NCI-H2081 treated with DMSO at 0.1 percent for 48 hours (cell line): ENCODE results near the gene MYDGF.
"Not testable (repeated sequence)": the region's sequence is repeated elsewhere in the genome, so short reads cannot be mapped to it uniquely, and the experiment has no call there.

ENCODE experiments used
- DNase-seq: peaks from one replicate; lab custom pipeline; 2025; lab: John Stamatoyannopoulos, UW

MYDGF gene

DNA sequence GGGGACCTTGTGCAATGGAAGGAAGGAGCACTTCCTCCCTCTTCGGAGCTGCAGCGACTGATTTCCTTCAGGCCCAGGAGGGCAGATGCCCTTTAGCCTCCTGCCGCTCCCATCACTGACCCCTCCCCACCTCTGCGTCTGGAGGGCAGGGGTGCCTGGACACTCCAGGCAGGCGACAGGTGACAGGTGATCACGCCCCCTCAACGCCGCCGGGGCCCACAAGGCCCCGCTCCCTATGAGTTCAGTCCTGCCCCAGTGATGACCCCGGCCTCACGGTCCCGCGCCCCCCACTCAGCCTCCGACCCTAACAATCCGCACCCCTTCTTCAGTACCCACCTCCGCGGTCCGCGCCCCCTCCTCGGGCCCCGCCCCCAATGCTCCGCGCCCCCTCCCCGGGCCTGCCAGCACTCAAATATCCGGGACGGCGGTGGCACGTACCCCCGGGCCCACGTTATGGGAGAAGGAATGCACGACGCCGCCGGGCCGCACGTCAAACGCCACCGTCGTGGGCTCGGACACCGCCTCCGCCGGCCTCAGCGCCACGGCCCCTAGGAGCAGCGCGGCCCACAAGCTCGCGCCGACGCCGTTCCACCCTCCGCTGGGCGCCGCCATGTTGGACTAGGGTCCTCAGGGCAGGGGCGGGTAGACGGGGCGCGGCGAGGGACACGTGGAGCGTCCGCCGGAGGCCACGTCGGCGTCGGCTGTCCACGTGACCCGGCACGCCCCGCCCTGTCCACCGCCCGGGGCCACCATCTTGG lies at the start of gene MYDGF:
Gene MYDGF (minus strand): TSS at position 620 of the 758 bp plus-strand sequence. CDS start 8 bp downstream, at position 612.
- peak; percentile 9 for DNase-seq

DNA sequence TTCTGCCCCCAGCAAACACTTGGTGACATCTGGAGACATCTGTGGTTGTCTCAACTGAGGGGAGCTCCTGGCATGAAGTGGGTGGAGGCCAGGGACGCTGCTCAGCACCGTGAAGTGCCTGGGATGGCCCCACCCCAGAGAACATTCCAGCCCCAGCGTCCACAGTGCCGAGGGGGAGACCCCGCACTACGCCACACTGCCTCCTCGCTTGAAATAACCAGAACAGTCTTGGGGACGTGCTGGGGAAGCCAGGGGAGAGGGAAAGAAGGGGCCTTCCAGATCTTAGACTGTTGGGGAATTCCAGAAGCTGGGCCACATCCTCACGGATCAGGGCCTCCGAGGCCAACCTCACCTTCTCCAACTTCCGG lies 49.3 kb upstream of the MYDGF start:
- DNase-seq: no peak

DNA sequence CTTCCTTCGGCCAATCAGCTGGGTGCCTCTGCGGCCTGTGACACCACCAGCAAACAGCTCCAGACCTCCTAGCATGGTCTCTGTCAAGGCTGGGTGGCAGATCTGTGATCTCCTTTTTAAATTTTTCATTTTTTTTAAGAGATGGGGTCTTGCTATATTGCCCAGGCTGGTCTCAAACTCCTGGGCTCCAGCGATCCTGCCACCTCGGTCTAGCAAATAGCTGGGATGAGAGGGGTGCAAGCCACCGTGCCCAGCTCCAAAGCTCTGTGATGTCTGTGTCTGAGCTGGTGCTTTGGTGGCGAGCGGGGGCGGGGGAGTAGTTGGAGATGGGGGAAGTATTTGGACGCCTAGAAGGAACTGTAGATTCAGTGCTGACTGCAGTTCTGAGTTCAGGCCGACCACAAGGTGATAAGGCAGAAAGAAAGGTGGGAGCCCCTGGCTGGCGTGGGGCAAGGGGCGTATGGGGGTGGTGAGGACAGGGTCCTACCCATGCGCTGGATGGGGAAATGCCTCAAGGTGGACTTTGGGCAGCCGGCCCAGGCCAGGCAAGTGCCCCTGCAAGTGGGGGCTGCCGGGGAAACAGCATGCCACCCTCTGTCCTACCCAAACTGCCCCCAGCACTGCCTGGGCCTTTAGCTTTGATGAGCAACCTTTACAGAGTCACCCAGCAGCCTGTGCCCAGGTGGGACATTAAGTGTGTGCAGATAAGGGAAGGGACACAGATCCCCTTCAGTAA lies 48.0 kb upstream of the MYDGF start:
- no peak for DNase-seq

DNA sequence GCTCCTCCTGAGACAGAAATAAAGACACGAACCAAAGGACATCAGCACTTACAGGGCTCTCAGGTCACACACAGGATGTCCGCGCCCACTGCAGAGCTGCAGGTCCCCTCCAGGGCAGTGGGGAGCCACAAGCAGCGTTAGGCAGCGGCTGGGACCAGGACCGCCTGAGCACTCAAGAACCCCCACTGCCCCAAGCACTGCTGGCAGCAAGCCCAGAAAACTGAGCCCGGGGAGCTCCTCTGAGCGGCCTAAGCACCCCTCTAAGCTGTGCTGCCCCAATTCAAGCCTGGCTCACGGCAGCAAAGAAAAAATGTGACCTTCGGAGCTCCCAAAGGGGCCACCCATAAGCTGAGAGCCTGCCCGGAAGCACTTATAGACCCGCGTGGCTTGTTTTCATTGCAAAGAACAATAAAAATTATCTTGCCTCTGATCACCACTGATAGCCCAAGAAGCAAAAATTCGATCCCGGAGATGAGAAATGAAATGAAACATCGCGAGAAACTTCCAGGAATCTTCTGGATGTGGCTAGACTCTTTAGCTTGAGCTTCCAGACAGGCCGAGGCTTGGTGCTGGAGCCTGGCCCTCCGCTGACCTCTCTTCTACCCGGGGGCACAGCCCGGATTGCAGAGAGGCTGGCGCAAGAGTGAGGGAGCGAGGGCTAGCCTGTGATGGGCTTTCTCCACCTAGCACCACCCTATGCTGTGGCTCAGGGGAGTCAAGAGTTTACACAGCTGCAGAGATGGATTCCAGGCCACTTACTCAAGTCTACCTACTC lies 47.2 kb upstream of the MYDGF start:
- no peak for DNase-seq

- DNase-seq: no peak
Measured at GRCh38 chr19:4715529-4716221, 45.5 kb upstream of the MYDGF start.

GRCh38 chr19:4715178-4715528 lies 45.0 kb upstream of the MYDGF start:
- not testable (repeated sequence) for DNase-seq

- no peak for DNase-seq
Measured at GRCh38 chr19:4714016-4714415, 43.9 kb upstream of the MYDGF start.

GRCh38 chr19:4713384-4713951 lies 43.3 kb upstream of the MYDGF start:
- no peak for DNase-seq

GRCh38 chr19:4712771-4713170 lies 42.6 kb upstream of the MYDGF start:
- DNase-seq: no peak

DNA sequence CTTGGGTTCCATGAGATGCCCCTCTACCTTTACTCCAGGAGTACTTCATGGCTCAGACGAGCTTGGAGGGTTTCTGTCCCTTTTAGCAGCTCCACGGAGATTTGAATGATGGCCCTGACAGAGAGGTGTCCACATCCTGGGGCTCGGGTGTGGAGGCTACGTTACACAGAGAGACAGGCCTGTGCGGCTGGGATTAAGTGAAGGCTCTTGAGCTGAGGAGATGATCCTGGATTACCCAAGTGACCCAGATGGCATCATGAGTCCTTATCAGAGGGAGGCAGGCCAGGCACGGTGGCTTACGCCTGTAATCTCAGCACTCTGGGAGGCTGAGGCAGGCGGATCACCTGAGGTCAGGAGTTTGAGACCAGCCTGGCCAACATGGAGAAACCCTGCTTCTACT lies 41.1 kb upstream of the MYDGF start:
- no peak for DNase-seq

DNA sequence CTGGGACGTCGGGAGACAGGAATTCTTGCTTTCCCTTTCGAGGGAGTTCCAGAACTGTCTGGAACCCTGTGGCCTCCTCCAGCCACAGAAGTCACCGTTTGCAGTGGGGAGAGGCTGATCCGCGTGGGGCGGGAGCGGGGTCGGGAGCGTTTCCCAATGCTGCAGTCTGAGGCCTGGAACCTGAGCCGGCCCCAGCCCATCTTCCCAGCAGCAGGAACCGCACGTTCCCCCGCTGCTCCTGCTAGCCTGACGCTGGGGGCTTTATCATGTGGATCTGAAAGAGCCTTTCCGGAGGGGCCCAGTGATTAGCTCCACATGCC lies 40.1 kb upstream of the MYDGF start:
- DNase-seq: no peak

DNA sequence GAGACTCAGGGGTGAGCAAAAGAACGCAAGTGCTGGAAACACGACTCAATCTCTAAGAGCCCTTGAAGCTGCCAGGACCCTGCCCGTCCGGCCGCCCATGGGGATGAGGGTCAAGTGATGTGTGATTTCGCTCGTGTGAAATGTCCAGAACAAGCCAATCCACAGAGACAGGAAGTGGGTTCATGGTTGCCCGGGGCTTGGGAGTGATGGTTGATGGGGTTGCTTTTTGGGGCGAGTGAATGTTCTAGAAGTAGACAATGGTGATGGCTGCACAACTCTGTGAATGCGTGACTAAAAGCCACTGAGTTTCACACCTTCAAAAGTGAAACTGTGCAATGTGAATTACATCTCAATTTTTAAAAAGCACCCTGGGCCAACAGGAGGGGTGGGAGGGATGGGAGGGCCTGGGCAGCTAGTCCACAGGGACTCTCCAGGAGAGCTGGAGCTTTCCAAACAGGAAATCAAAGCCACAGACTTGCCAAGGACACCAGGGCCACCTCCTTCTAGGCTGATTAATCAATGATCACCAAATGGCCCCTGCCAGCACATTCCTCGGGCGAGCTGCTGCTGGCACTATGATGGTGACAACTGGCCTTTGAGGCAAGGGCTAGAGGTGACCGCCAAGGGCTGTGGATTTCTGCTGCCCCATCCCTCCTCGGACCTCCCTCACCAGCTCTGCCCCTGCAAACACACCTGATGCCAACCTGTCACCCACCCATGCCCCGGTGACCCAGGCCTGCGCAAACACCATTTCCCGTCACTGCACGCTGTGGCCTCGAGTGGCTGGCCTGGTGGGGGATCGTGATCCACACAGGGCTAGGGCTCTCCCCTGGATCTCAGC lies 39.5 kb upstream of the MYDGF start:
- no peak for DNase-seq

DNA sequence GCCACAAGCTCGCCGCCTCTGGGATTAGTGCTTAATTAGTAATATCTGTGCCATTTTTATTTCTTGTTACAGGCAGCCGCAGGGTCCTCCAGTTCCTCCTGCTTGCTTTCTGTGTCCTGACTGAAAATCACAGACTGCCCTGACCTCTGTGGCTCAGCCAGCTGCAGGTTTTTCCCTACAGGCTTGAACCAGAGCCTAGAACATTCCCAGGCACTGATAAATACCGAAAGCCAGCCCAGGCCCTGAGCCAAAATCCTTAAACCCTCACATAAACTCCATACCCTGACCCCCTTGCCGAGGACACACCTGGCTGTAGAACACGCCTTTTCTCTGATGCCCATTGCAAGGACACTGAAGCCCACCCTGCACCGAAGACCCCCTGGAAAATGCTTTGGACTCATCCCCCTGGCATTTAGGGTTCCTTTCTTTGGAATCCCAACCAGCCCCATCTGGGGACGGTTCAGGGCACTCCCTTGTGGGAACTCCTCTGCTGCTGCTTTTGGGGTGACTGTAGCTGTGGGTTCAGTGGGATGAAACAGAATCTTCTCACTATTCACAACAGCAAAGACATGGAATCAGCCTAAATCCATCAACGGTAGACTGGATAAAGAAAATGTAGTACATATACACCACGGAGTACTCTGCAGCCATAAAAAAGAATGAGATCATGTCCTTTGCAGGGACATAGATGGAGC lies 38.0 kb upstream of the MYDGF start:
- DNase-seq: no peak

GRCh38 chr19:4707322-4707721 lies 37.2 kb upstream of the MYDGF start:
- DNase-seq: no peak

DNA sequence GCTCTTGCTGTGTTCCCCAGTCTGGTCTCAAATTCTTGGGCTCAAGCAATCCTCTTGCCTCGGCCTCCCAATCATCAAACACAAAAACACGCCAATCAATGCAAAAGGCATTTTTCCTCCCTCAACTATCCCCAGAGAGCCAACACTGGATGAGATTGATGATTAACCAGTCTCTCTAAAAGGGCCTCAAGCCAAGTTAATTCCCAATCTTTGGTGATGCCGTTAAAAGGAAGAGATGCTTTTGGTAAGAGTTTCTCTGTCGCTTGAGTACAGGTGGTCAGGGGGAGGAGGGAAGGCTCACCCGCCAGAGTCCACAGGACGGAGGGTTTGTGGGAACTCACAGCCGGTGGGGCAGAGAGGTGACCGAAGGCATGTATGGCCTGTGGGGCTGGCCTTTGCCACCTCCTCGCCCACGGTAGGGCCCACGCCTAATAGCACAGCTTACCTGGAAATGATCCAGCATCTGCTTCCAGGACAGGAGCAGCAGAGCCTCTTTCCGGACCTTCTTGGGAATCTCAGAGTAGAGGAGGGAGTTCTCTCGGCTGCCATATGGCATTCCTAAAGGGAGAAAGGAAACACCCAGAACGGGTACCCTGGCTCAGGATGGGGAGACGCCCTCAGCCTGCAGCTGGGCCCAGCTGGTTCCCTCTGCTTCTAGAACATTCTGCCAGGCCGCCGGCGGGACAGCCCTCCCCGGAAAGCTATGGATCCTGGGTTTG lies 35.4 kb upstream of the MYDGF start:
- no peak for DNase-seq

DNA sequence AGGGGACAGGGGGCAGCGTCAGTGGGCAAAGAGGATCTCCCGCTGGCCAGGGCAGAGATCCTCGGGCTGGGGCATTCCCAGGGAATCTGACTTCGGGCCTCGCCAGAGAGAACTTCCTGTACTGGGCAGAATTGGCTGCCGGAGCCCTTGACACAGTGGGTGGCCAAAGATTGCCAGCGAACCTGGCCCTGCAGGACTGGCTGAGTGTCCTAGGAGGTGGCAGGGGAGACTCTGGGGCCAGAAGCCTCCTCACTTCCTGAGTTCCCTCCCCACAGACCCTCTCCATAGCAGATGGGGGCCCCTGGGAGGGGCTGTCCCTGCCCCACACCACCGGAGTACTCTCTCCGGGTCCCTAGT lies 34.2 kb upstream of the MYDGF start:
- no peak for DNase-seq

DNA sequence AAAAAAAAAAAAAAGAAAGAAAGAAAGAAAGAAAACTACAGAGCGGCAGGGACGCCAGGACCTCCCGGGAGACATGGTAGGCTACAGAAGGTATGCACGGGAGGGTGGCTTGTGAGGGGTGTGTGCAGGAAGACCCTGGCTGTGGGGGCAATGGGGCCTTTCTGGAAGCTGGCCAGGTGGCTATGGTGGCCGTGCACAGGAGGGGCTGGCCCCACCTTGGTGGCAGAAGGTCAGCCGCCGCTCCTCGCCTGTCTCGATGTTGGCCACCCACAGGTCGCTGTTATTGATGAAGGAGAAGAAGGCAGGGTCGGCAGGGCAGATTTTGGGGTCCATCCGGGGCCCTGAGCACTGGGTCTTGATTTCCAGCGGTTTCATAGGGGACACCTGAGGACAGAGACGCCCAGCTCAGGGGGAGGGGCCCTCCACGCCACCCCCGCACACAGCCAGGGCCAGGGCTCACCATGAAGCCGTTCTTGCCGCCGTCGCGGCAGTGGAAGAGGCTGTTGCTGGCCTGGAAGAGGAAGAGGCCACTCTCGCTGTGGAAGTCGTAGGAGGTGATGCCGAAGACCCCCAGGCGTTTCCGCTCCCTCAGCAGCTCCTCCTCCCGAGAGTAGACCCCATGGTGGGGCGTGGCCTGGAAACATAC lies 33.7 kb upstream of the MYDGF start:
- no peak for DNase-seq

DNA sequence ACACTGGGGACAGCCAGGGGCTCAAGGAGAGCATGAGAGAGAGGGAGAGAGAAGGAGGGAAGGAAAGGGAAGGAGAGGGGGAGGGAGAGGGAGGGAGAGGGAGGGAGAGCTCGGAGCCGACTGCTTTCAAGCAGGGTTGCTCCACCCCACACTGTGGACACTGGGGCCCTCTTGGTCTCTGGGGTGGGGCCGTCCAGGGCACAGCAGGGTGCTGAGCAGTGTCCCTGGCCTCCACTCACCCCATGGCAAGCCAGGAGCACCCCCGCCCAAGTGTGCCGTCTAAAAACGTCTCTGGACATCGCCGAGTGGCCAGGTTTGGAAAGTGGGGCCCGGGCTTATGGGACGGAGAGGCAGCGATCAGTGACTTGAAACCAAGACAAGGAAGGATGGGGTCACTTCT lies 32.6 kb upstream of the MYDGF start:
- no peak for DNase-seq

DNA sequence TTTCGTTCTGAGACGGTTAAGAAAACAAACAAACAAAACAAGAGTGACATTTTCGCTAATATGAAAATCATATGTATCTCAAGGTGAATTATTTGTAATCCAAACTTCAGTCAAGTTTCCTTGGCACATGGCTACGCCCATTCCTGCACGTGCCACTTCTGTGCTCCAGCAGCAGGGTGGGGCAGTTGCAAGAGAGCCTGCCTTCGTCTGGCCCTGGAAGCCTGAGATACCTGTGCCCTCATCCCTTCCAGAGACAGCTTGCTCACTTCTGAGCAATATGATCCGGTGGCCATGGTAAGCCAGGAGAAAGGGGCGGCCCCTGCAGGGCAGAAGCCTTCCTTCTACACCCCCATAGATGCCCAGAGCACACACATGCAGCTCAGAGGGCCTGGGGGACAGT lies 31.4 kb upstream of the MYDGF start:
- DNase-seq: no peak

GRCh38 chr19:4700693-4700970 lies 30.5 kb upstream of the MYDGF start:
- no peak for DNase-seq
